Heart right ventricle (tissue), 16 donors: ENCODE results near the gene GDPD5. TPM values are rescaled to one million over a fixed set of nuclear protein-coding genes. Genes with fewer than 3 reads are reported as not detected.

Source experiments
- ATAC-seq, 8 donors: fragments of 200-7000 bp; cut with Tn5 transposase; one replicate each; pipeline ENCODE4 v1.9.1; 2020; ENCODE audit warnings: mild to moderate bottlenecking in 8 of 8, moderate library complexity in 8 of 8, moderate number of reproducible peaks in 1 of 8
- DNase-seq, 2 donors: peaks; one replicate each; pipeline ENCODE4 v3.0.0-alpha.2; 2020
- H3K27ac ChIP-seq, 10 donors: fragments of 200-600 bp; sonication (generic) in 2 of 10; one replicate each; pipeline versions ENCODE4 v1.5.0 to v1.8.0; 2020 to 2022; ENCODE audit warnings: mild to moderate bottlenecking in 3 of 10
- H3K27me3 ChIP-seq, 7 donors: fragments of 200-600 bp; one replicate each; pipeline ENCODE4 v1.8.0; 2021 to 2022; ENCODE audit warnings: mild to moderate bottlenecking in 2 of 7
- H3K36me3 ChIP-seq, 9 donors: fragments of 200-600 bp; sonication (generic) in 1 of 9; one replicate each; pipeline versions ENCODE4 v1.5.0 to v1.8.0; 2020 to 2022; ENCODE audit warnings: mild to moderate bottlenecking in 2 of 9
- H3K4me1 ChIP-seq, 9 donors: fragments of 200-600 bp; sonication (generic) in 1 of 9; one replicate each; pipeline versions ENCODE4 v1.5.0 to v1.8.0; 2020 to 2022; ENCODE audit warnings: mild to moderate bottlenecking in 4 of 9
- H3K4me3 ChIP-seq, 10 donors: fragments of 200-600 bp; sonication (generic) in 2 of 10; one replicate each; pipeline versions ENCODE4 v1.5.0 to v1.8.0; 2020 to 2022; ENCODE audit warnings: mild to moderate bottlenecking in 7 of 10, moderate library complexity in 2 of 10
- H3K9me3 ChIP-seq, 11 donors: fragments of 200-600 bp in 10 of 11; sonication (generic) in 2 of 11; one replicate each; pipeline versions ENCODE4 v1.5.0 to v1.8.0; 2013 to 2022; ENCODE audit warnings: mild to moderate bottlenecking in 2 of 11, control low read depth in 1 of 11, moderate library complexity in 1 of 11
- WGBS, 2 donors: extraction: QIAGEN DNeasy Blood & Tissue Kit; methylation state at CpG; one replicate each; pipeline ENCODE4 v1.1.7; 2013; ENCODE audit warnings: inconsistent platforms in 1 of 2; 5-methylcytosine and 5-hydroxymethylcytosine counted together
- intact Hi-C, 10 donors: fragments of 100-400 bp; cut with DNase I; formaldehyde crosslinking; loops; one replicate each; pipeline versions ENCODE4 v1.11.1 to v1.14.2; 2022
- long read RNA-seq, 3 donors: library from polyadenylated mRNA; unstranded; transcript quantifications; one replicate each; pipeline ENCODE4 v2.0.0, GENCODE V29; 2020 to 2021
- polyA plus RNA-seq, 2 donors: library from polyadenylated mRNA; stranded (reverse); fragments of 200-250 nt; gene quantifications; one replicate each; pipeline ENCODE4 v1.2.3, GENCODE V29; 2013
- total RNA-seq, 10 donors: library from RNA; stranded (reverse); fragmentation: NEBNext Ultra II Directional in 3 of 10; extraction: Animal tissue kit (Norgen Biotek cat#: 25700) in 3 of 10; gene quantifications; one replicate each; pipeline versions ENCODE4 v1.2.1 to v1.2.4, GENCODE V29; 2021 to 2023
- TF ChIP-seq, protein P1 (sequence below), 9 donors: fragments of 200-600 bp; sonication (generic) in 2 of 9; IDR thresholded peaks; one replicate each; pipeline versions ENCODE4 v1.5.0 to v1.8.0; 2021 to 2022; ENCODE audit warnings: antibody characterized with exemption in 9 of 9, mild to moderate bottlenecking in 5 of 9, moderate library complexity in 1 of 9
- donor health status: Arrhythmogenic right ventricular cardiomyopathy.
- donor health status: ischemic (EF 13 %, LVEDD 7.1; RV severe dilation, severe dysfunction).
- donor health status: healthy with polysubstance abuse.
- donor health status: DM: no; HTN: yes; CAD: no.
- donor health status: DM: no; HTN: no; CAD: no.
- donor health status: ischemic (EF 25% LVEDD 6.9; RV normal size, moderate dysfunction).
- donor health status: ischemic (EF 25% LVEDD 5.7; RV mildly dilated, moderate dysfunction).
- donor health status: healthy.
- donor health status: DM: yes; HTN: yes; CAD: no.
- donor health status: Ischemic cardiomyopathy.
- donor health status: ischemic (EF 35%, LVEDD 5.7; RV mildly dilated, moderate dysfunction).
- donor health status: nonischemic (EF 11% LVEDD 7.7; RV severe dilation, severe dysfunction).
- donor health status: DM: yes; HTN: yes; CAD: no.
- donor health status: PGD.
- donor health status: ischemic (EF 29% LVEDD 5.4; RV normal size, mild dysfunction).
- donor health status: nonischemic (EF 23%, LVEDD 6.1; RV moderate dilation, normal function).

GDPD5 gene, protein sequence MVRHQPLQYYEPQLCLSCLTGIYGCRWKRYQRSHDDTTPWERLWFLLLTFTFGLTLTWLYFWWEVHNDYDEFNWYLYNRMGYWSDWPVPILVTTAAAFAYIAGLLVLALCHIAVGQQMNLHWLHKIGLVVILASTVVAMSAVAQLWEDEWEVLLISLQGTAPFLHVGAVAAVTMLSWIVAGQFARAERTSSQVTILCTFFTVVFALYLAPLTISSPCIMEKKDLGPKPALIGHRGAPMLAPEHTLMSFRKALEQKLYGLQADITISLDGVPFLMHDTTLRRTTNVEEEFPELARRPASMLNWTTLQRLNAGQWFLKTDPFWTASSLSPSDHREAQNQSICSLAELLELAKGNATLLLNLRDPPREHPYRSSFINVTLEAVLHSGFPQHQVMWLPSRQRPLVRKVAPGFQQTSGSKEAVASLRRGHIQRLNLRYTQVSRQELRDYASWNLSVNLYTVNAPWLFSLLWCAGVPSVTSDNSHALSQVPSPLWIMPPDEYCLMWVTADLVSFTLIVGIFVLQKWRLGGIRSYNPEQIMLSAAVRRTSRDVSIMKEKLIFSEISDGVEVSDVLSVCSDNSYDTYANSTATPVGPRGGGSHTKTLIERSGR
- total RNA-seq (1 to 10 TPM; 3.3 to 8.0 (median 4.1) TPM), polyA plus RNA-seq (10 to 100 TPM in 1 of 2 donors, 1 to 10 TPM in 1; 3.6 to 10.3 TPM)
- long read RNA-seq, donor 1, partial matches to known transcripts: 4 of 8 reads
- long read RNA-seq, donor 1, other reads (novel, unspliced or antisense): 2 of 8 reads
- long read RNA-seq, donor 2, partial matches to known transcripts: 2 of 7 reads
- long read RNA-seq, donor 2, other reads (novel, unspliced or antisense): 3 of 7 reads
- long read RNA-seq, donor 3, partial matches to known transcripts: 0 of 1 reads
- long read RNA-seq, donor 3, other reads (novel, unspliced or antisense): 1 of 1 reads

DNA sequence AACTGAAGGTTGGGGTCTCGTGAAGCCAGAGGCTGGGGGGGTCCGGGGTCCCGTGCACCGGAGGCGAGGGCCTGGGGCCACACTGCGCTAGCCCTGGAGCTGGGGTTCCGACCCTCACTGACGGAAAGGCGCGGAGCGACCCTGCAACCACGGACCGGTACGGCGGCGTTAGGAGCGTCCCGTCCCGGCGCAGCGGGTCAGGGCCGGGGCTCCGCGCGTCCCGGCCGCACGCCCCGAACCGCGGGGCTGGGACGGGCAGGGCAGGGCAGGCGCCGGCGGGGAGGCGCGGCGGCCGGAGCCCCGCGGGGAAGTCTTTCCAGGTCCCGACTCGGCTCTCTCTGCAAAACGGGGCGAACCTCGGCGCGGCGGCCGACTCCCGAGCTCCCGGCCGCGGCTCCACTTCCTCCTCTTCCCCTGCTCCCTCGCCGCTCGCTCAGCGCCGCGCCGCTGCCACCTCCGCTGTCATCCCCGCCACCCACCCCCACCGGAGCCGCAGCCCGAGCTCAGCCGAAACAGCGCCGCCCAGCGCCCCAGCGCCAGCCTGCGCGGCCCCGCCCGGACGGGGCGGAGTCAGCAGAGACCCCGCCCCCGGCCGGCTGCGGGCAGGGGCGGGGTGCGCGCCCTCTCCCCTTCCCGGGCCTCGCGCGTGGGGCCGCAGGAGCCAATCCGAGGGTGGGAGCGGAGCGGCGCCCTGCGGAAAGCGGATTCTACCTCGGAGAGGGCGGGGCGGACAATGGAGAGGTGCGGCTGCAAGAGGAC is at the start of gene GDPD5:
Gene GDPD5, minus strand, starts transcription at position 509 of the 759 bp plus-strand sequence. CDS start 48,206 bp downstream, outside the sequence.
- peak; percentile 95 to 98 (median 96) for ATAC-seq
- Histone ChIP-seq H3K4me1 (peaks cover 3 to 38% (median 23%) of the 10 kb centered on the region in 9 donors), H3K4me3 (peak within 1 kb of the TSS; percentile 65 to 98 (median 76)), H3K36me3 (no peaks in the 10 kb centered on the region), H3K9me3 (no peaks in the 10 kb centered on the region), H3K27ac (peak within 1 kb of the TSS in 6 of 10 donors; percentile 31 to 71 (median 47)), H3K27me3 (peaks cover 0 to 22% (median 0%) of the 10 kb centered on the region in 7 donors)
- peak; percentile 80 to 83 for DNase-seq
- WGBS, 2 donors: 0 to 1% methylated on average over 78 to 99 of the region's 99 CpGs
- TF ChIP-seq, protein P1, sequence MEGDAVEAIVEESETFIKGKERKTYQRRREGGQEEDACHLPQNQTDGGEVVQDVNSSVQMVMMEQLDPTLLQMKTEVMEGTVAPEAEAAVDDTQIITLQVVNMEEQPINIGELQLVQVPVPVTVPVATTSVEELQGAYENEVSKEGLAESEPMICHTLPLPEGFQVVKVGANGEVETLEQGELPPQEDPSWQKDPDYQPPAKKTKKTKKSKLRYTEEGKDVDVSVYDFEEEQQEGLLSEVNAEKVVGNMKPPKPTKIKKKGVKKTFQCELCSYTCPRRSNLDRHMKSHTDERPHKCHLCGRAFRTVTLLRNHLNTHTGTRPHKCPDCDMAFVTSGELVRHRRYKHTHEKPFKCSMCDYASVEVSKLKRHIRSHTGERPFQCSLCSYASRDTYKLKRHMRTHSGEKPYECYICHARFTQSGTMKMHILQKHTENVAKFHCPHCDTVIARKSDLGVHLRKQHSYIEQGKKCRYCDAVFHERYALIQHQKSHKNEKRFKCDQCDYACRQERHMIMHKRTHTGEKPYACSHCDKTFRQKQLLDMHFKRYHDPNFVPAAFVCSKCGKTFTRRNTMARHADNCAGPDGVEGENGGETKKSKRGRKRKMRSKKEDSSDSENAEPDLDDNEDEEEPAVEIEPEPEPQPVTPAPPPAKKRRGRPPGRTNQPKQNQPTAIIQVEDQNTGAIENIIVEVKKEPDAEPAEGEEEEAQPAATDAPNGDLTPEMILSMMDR (IDR thresholded peaks at IDR 0.05): peak; percentile 17 to 79 (median 57)
- intact Hi-C loops: loop anchor here in 2 of 10 donors (5.0 to 10.0 kb wide), 2 partner anchors 123 to 241 kb away; no protein-coding TSS in a partner anchor

DNA sequence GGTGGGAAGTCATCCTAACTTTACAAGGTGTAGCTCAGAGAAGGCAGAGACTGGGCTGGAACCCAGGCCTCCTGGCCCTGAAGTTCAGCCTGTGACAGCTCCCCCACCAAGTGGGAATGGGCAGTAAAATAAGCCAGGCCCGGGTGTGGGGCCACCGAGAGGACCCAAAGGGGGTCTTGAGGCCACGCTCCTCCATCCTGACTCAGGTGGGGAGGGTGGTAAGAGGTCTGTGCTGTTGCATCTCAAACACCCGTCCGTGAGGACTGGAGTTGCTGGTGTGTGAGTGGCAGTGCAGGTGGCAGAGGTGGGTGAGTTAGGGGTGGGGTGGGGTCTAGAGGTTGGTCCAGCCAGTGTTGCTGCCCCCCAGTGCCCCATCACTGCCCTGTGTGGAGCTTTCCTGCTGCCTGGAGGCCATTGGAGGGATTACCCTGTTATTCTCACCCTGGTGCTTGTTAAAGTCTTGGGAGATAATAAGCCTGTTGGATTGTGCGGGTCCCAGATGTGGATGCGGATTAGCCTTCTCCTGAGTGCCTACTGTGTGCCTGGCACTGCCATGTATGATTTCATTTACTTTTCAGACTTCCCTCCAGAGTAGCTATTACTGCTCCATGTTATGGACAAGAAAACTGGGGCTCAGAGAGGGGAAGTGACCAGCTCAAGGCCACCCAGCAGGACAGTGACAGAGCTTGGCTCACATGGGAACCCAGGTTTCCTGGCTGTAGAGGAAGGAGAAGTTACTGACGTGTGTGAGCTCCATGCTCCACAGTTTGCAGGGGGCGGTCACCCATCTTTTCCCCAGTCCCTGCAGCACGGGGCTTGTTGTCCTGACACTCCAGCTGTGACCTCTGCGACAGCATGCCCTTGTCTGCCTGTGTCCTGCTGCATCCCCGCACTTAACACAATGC is 49.2 kb upstream of the GDPD5 start:
- peak overlapping the region in 1 of 10 donors; percentile 26 for H3K27ac ChIP-seq

DNA sequence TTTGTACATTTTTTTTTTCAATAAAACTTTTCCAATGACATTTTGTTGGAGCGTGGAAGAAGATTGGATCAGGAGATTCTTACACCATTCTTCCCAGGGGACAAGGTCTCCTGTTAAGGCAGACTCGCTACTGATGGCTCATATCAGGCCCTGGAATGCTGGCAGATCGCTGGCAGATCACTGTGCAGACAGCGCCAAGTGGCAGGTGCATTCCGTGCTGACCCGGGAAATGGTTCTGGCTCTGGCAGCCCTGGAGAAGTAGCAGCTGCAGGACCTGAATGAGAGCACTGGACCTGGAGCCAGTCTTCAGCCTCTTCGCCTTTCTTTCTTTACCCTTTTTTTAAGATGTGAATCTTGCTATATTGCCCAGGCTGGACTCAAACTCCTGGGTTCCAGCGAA is 47.0 kb upstream of the GDPD5 start:
- 41 to 54% methylated on average over 8 of the region's 8 CpGs for WGBS, 2 donors

More for the DNA sequence above, 49.2 kb upstream of the GDPD5 start:
- TF ChIP-seq, protein P1 (IDR thresholded peaks at IDR 0.05): peak in 6 of 9 donors; percentile 8 to 38 (median 28)
- Histone ChIP-seq H3K27me3 (no peaks in the 10 kb centered on the region), H3K4me1 (peaks cover 5 to 45% (median 29%) of the 10 kb centered on the region in 9 donors), H3K4me3 (no peak overlapping the region), H3K9me3 (no peaks in the 10 kb centered on the region), H3K36me3 (peaks cover 0 to 47% (median 38%) of the 10 kb centered on the region in 9 donors)
- intact Hi-C loops: loop anchor here in 1 of 10 donors (1.0 kb wide), 1 partner anchor 29 kb away; no protein-coding TSS in a partner anchor
- ATAC-seq (peak in 2 of 8 donors; percentile 13 to 24), DNase-seq (no peak)
- 73 to 75% methylated on average over 12 of the region's 12 CpGs for WGBS, 2 donors

More for the DNA sequence above, 47.0 kb upstream of the GDPD5 start:
- TF ChIP-seq, protein P1 (IDR thresholded peaks at IDR 0.05): no peak
- peaks cover 5 to 67% (median 43%) of the 10 kb centered on the region in 9 donors for H3K4me1 ChIP-seq
- H3K9me3 ChIP-seq: no peaks in the 10 kb centered on the region
- intact Hi-C loops: no loop called here
- H3K36me3 ChIP-seq: peaks cover 5 to 70% (median 60%) of the 10 kb centered on the region in 9 donors
- no peaks in the 10 kb centered on the region for H3K27me3 ChIP-seq
- DNase-seq (no peak), ATAC-seq (no peak)
- H3K4me3 ChIP-seq: no peak overlapping the region
- peak overlapping the region in 7 of 10 donors; percentile 4 to 57 (median 25) for H3K27ac ChIP-seq
